COR-L47 (cell line): ENCODE data around the gene ESRRG.
"Not testable (repeated sequence)": the region's sequence is repeated elsewhere in the genome, so short reads cannot be mapped to it uniquely, and the experiment has no call there.

ENCODE experiments used
- DNase-seq: peaks from one replicate; lab custom pipeline; 2025; lab: John Stamatoyannopoulos, UW

ESRRG gene

GRCh38 chr1:216704065-216704464 is 19.2 kb downstream of the ESRRG start:
- not testable (repeated sequence) for DNase-seq

DNA sequence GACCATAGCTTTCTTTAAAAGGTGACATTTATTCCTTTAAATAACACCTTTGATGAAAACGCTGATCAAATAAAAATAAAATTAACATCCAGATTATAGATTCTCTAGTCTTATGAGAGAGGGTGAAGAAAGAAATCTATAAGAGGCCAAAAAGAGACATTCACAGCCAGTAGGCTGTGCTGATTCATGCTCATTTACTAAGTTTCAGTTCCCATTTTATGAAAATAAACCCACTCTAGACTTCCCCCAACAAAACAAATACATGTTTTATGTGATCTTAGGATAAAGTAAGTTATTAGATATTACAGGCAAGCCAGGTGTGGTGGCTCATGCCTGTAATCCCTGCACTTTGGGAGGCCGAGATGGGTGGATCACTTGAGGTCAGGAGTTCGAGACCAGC is 21.1 kb downstream of the ESRRG start:
- no peak for DNase-seq

DNA sequence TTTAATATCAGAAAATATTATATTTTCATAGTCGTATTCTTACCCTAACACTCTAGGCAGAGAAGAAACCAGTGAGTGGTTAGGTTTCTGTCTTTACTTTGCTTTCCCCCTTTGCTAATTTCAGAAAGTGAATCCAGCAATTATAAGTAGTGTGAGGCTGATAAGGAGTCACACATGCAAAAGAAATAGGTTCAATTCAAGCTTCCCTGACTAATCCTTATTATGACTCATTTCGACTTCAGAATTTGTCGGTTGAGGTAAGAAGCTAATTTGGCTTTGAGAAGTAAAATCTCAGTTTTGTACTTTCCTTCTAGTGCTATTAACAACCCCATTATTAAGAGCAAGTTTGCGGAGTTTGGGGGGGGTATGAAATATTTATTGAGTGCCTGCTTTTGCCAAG is 22.4 kb downstream of the ESRRG start:
- DNase-seq, result no peak

- DNase-seq, result no peak
These were observed 31.5 kb downstream of the ESRRG start for GRCh38 chr1:216691710-216692109.

DNA sequence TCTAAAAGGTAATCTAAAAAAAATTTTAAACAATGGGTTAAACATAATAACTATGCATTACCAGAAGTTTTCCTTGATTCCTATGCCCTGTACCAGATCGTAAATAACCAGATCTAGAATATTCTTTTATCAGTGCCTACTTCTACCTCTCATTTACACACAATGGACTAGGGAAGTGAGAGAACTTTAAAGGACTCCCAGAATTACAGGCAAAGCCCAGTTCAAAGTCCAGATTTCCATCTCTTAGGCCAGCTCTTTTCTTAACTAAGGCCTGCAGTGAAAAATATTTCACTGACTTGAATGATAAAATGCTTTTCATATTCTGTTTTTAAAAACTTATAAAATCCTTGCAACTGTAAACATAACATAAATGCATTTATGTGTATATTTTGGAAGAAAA is 32.6 kb downstream of the ESRRG start:
- no peak for DNase-seq

- no peak for DNase-seq
These were observed 35.0 kb downstream of the ESRRG start for GRCh38 chr1:216688127-216688657.

DNA sequence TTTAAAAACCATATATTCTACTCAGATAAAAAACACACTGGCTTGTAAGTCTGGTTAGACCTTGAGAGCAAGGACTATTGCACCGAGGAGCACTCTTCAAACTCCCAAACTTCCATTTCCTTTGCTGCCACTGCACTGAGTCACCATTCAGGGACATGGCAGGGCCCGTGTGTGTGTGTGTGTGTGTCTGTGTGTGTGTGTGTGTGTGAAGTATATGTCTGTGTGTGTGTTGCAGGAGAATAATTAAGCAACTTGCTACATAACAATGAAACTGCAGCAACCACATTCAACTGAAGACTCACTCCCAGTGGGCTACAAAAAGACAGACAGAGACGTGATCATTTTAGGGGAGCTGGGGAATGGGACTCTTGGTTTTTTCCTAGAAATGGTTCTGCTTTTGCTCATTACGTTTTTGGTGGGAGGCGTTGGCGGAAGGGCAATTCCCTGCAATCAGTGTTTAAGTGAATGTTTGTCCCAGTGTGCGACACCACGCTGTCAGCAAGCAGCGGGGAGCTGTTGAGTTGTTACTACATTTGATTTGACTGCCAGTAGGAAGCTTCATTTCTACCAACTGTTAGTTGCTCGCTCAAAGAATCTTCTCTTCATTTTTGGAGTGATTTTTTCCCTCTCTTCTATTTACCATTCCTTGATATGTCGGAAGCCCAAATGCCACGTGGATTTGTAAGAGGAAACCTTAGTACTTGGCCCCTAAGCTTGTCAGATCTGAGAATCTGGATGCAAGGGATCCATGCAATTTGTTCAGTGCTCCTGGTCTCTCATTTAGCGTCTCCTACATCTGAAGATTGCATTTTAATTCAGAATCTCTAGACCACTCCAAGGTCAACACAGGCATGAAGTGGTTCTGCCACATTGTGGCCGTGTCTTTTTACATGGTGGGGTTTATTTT is 36.1 kb downstream of the ESRRG start:
- DNase-seq, result no peak

- DNase-seq, result peak; percentile 46
These were observed 40.5 kb downstream of the ESRRG start for GRCh38 chr1:216682752-216683151.

- no peak for DNase-seq
These were observed 44.1 kb downstream of the ESRRG start for GRCh38 chr1:216679108-216679507.

- no peak for DNase-seq
These were observed 52.9 kb downstream of the ESRRG start for GRCh38 chr1:216670118-216670883.

GRCh38 chr1:216666441-216666840 is 56.8 kb downstream of the ESRRG start:
- no peak for DNase-seq

DNA sequence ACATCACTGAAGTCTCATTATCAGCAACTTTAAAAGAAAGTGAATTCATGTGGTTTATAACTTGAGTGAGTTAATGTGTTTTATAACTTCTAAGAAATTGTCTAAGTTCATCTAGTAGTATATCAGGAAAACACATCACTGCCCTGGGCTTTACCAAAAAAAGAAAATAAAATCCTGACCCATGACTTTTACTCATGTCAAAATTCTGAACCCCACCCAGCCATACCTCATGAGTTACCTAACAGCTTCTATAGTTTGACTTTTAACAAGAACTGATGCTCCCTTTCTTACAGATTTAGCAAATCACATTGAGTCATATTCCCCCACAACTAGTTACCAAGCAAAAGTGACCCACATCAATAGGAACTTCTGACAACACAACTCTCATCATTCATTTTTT is 57.4 kb downstream of the ESRRG start:
- no peak for DNase-seq

GRCh38 chr1:216665406-216665805 is 57.8 kb downstream of the ESRRG start:
- no peak for DNase-seq

- DNase-seq, result no peak
These were observed 60.5 kb downstream of the ESRRG start for GRCh38 chr1:216662681-216663080.

DNA sequence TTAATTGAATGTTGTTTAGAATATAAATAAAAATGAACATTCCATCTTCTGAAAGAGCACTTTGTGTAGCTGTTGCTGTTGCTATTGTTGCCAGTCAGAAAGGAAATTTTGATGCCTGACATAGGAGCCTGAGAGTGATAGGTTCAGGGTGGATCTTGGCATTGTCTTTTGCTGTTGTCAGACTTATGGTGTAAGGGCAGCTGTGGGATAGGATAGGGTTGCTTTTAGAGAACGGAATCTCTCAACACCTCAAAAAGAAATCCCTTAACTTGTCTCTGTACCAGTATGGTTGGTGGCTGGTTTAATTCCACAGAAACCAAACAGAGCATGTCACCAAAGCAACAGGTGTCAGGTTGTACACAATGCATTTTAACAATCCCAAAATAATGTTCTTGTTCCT is 62.7 kb downstream of the ESRRG start:
- DNase-seq, result no peak

DNA sequence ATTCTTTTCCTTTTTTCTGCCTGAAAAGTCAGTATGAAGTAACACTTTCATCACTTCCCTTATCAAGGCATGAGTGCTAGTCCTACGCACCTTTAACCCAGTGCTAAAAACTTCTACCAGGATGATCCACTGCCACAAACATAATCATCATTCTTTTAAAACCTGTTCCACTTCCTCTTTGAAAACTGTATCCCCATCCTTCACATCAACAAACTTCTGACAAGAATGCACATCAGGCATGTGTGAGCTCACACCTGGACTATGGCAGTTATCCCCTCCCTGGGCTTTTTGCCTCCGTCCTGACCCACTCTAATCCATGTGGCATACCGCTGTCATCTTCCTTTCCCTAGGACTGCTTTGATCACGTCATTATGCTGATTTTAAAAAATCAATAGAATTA is 70.2 kb downstream of the ESRRG start:
- no peak for DNase-seq

GRCh38 chr1:216651826-216652418 is 71.3 kb downstream of the ESRRG start:
- DNase-seq, result no peak

GRCh38 chr1:216643176-216643575 is 80.1 kb downstream of the ESRRG start:
- DNase-seq, result no peak

DNA sequence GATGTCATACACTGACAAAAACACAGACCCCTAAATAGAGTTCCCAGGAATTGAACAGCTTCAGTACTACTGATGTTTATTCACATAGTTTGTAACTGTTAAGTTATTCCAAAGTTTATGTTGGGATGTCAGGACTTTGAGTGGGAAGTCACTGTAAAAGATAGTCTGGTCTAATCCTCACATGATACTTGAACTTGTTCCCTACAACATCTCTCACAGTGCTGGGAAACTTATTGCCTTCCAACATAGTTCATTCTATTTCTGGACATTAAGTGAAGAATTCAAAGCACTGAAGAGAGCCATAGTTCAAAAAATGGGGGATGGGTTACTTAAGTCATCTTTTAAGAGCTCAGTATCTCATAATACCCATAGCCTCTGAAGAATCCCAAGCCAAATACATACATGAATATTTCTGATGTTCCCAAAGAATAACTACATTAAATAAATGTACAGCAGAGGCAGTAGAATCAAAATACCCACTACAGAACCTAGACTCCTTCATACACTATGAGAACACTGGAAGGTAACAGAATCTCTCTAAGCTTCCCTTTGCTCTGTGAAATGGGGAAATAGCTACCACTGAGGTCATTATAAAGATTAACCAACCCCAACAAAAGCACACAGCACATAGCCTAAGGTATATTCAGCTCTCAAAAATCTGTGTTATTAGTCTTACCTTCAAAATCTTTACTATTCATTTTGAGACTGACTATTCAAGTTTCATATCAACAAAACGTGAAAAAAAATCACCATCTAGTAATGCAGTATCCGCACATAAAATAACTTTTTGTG is 81.4 kb downstream of the ESRRG start:
- no peak for DNase-seq

GRCh38 chr1:216640100-216640499 is 83.1 kb downstream of the ESRRG start:
- no peak for DNase-seq

- no peak for DNase-seq
These were observed 90.2 kb downstream of the ESRRG start for GRCh38 chr1:216632980-216633379.

DNA sequence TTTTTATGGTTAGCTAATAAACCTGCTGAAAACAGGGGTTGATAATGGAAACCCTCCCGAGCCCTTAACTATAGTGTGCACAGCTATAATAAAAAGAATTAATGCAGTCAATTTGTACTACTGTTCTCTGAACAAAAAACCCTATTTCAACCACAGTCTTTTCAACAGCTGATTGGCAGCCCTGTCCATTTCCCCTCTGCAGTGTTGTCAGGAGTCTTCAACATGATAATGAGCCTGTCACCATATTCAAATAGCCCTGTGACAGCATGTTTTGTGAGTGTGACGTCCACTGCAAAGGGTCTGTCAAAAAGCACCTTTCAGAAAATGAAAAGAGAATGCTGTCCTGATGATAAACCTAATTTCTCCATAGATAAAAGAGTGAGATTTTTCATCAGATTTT is 92.7 kb downstream of the ESRRG start:
- no peak for DNase-seq
